OCI-LY3 (cell line): ENCODE measurements around the gene MTHFD1.
A peak's percentile ranks its signal among the peaks of the same experiment; 100 is the strongest.

Experiments used
- H2AFZ ChIP-seq: fragments of 200-600, 300-600 bp; shearing (Covaris generic); 2 replicates; pipeline ENCODE4 v1.6.0; 2014; ENCODE audit warnings: antibody characterized with exemption, low read depth, low read length
- H3K27ac ChIP-seq: fragments of 200-600, 300-600 bp; sonication (generic); 2 replicates; pipeline ENCODE4 v1.5.1; 2014; ENCODE audit warnings: mild to moderate bottlenecking, low read length, moderate library complexity, mixed read lengths
- H3K27me3 ChIP-seq: fragments of 200-600, 300-600 bp; sonication (generic); 2 replicates; pipeline ENCODE4 v1.6.1; 2014; ENCODE audit warnings: low read depth, low read length, mixed read lengths
- H3K36me3 ChIP-seq: fragments of 200-600, 300-600 bp; sonication (generic); replicated peaks from 2 replicates; pipeline ENCODE3; 2014; ENCODE audit warnings: low read depth, low read length, mixed read lengths
- H3K4me1 ChIP-seq: fragments of 300-600, 200-600 bp; sonication (generic); 2 replicates; pipeline ENCODE4 v1.6.1; 2014; ENCODE audit warnings: low read length, mixed read lengths
- H3K4me2 ChIP-seq: fragments of 200-600, 300-600 bp; sonication (generic); 2 replicates; pipeline ENCODE4 v1.6.1; 2014; ENCODE audit warnings: low read length, mixed read lengths
- H3K4me3 ChIP-seq: fragments of 300-600, 200-600 bp; sonication (generic); 2 replicates; pipeline ENCODE4 v1.5.1; 2014; ENCODE audit warnings: antibody characterized with exemption, mild to moderate bottlenecking, low read length, moderate library complexity
- H3K79me2 ChIP-seq: fragments of 300-600, 200-600 bp; shearing (Covaris generic); 2 replicates; pipeline ENCODE4 v1.6.1; 2014; ENCODE audit warnings: mild to moderate bottlenecking, low read length, mixed read lengths
- H3K9ac ChIP-seq: fragments of 300-600, 200-600 bp; shearing (Covaris generic); 2 replicates; pipeline ENCODE4 v1.6.0; 2014; ENCODE audit warnings: mild to moderate bottlenecking, low read length, moderate library complexity
- H3K9me3 ChIP-seq: fragments of 200-600, 300-600 bp; shearing (Covaris generic); 2 replicates; pipeline ENCODE4 v1.6.1; 2014; ENCODE audit warnings: low read length, mixed read lengths; ENCODE audit not compliant: insufficient read depth
- H4K20me1 ChIP-seq: fragments of 200-600, 300-600 bp; sonication (generic); 2 replicates; pipeline ENCODE4 v1.6.1; 2016; ENCODE audit warnings: low read length, mixed read lengths; ENCODE audit not compliant: insufficient read depth
- CTCF ChIP-seq: fragments of 200-600, 300-600 bp; sonication (generic); IDR thresholded peaks from 2 replicates; pipeline ENCODE4 v1.5.1; 2014; ENCODE audit warnings: antibody characterized with exemption, low read length, low read depth
- EZH2phosphoT487 ChIP-seq: fragments of 200-600 bp; shearing (Covaris generic); IDR thresholded peaks from 2 replicates; pipeline ENCODE4 v1.6.1; 2018; ENCODE audit warnings: antibody characterized with exemption, mixed run types, low read depth

MTHFD1 gene

GRCh38 chr14:64387782-64388532 lies at the start of gene MTHFD1:
Gene MTHFD1 (plus strand): TSS chr14:64388353. CDS start chr14:64388428, 75 bp downstream.
- peaks cover 61% of the 10 kb centered on the region for H3K79me2 ChIP-seq
- H3K9ac ChIP-seq, result peak within 1 kb of the TSS; percentile 93

GRCh38 chr14:64338616-64339316 lies 49.4 kb upstream of the MTHFD1 start:
- TF ChIP-seq CTCF (no peak), EZH2phosphoT487 (no peak)
- H3K27ac ChIP-seq, result peak overlapping the region; percentile 75
- H3K4me2 ChIP-seq, result peak overlapping the region; percentile 83
- peaks cover 15% of the 10 kb centered on the region for H3K79me2 ChIP-seq
- H3K27me3 ChIP-seq, result no peaks in the 10 kb centered on the region
- peak overlapping the region; percentile 96 for H3K9ac ChIP-seq
- H3K4me1 ChIP-seq, result peaks cover 21% of the 10 kb centered on the region
- peaks cover 5% of the 10 kb centered on the region for H3K36me3 ChIP-seq
- peak overlapping the region; percentile 89 for H2AFZ ChIP-seq
- H3K4me3 ChIP-seq, result peak overlapping the region; percentile 95
- peaks cover 9% of the 10 kb centered on the region; the same call in 1 of the 2 replicates for H3K9me3 ChIP-seq
- H4K20me1 ChIP-seq, result no peaks in the 10 kb centered on the region

More at GRCh38 chr14:64387782-64388532, at the start of gene MTHFD1:
- H4K20me1 ChIP-seq, result peaks cover 7% of the 10 kb centered on the region; the same call in 1 of the 2 replicates
- no peaks in the 10 kb centered on the region for H3K9me3 ChIP-seq
- peak within 1 kb of the TSS; percentile 87 for H3K4me3 ChIP-seq
- H3K27me3 ChIP-seq, result no peaks in the 10 kb centered on the region
- peaks cover 19% of the 10 kb centered on the region for H3K36me3 ChIP-seq
- peak within 1 kb of the TSS; percentile 72 for H3K27ac ChIP-seq
- peak within 1 kb of the TSS; percentile 84 for H3K4me2 ChIP-seq
- H2AFZ ChIP-seq, result peak within 1 kb of the TSS; percentile 84
- H3K4me1 ChIP-seq, result peaks cover 9% of the 10 kb centered on the region
- no peak for TF ChIP-seq EZH2phosphoT487
- no peak for TF ChIP-seq CTCF

- Histone ChIP-seq H3K4me2 (no peak overlapping the region), H2AFZ (no peak overlapping the region), H4K20me1 (no peaks in the 10 kb centered on the region), H3K79me2 (peaks cover 15% of the 10 kb centered on the region), H3K27ac (no peak overlapping the region), H3K4me3 (no peak overlapping the region), H3K36me3 (peaks cover 5% of the 10 kb centered on the region), H3K4me1 (peaks cover 24% of the 10 kb centered on the region), H3K9me3 (peaks cover 9% of the 10 kb centered on the region; the same call in 1 of the 2 replicates), H3K27me3 (no peaks in the 10 kb centered on the region), H3K9ac (no peak overlapping the region)
- no peak for TF ChIP-seq EZH2phosphoT487
- TF ChIP-seq CTCF, result no peak
Measured at GRCh38 chr14:64340560-64341196, 47.5 kb upstream of the MTHFD1 start.

GRCh38 chr14:64347748-64348147 lies 40.4 kb upstream of the MTHFD1 start:
- no peaks in the 10 kb centered on the region for H3K36me3 ChIP-seq

More at GRCh38 chr14:64347748-64348147, 40.4 kb upstream of the MTHFD1 start:
- Histone ChIP-seq H3K4me1 (peaks cover 10% of the 10 kb centered on the region), H3K27ac (no peak overlapping the region), H3K4me2 (no peak overlapping the region), H3K9ac (no peak overlapping the region), H2AFZ (no peak overlapping the region), H3K27me3 (no peaks in the 10 kb centered on the region), H4K20me1 (no peaks in the 10 kb centered on the region), H3K79me2 (no peaks in the 10 kb centered on the region), H3K9me3 (no peaks in the 10 kb centered on the region), H3K4me3 (no peak overlapping the region)
- TF ChIP-seq CTCF (no peak), EZH2phosphoT487 (no peak)
